ENCODE results near the gene ZNF672.
"Not testable (repeated sequence)": the region's sequence is repeated elsewhere in the genome, so short reads cannot be mapped to it uniquely, and the experiment has no call there.

Gene ZNF672

DNA sequence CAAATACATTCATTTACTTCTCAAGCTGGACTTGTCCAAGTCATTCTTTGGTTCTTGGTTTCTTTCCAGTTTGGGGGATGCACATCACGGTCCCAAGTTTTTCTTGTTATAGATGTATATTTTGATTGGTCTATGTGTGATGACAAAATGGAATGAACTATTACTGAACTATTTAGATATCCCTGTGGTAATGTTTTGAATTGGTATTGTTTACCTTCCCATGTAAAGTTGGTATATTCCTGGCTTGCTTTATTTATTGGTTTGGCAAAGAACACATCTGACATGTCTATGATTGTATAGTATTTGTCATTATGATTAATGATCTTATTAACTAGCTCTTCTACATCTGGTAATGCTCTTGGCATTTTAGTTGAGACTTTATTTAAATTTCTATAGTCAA, 43.2 kb downstream of the ZNF672 start:
- POLR2A ChIA-PET, result no interaction called here
- CTCF ChIA-PET, result interaction anchor here (1.3 kb wide), 1 partner anchor 18 kb away, joined by 3 read pairs; no protein-coding TSS in a partner anchor
- TF ChIP-seq, protein P1, sequence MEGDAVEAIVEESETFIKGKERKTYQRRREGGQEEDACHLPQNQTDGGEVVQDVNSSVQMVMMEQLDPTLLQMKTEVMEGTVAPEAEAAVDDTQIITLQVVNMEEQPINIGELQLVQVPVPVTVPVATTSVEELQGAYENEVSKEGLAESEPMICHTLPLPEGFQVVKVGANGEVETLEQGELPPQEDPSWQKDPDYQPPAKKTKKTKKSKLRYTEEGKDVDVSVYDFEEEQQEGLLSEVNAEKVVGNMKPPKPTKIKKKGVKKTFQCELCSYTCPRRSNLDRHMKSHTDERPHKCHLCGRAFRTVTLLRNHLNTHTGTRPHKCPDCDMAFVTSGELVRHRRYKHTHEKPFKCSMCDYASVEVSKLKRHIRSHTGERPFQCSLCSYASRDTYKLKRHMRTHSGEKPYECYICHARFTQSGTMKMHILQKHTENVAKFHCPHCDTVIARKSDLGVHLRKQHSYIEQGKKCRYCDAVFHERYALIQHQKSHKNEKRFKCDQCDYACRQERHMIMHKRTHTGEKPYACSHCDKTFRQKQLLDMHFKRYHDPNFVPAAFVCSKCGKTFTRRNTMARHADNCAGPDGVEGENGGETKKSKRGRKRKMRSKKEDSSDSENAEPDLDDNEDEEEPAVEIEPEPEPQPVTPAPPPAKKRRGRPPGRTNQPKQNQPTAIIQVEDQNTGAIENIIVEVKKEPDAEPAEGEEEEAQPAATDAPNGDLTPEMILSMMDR (IDR thresholded peaks at IDR 0.05; ENCODE audit: control extremely low read depth, extremely low read depth, low read depth, missing control alignments), result no peak
- no peak for DNase-seq (ENCODE audit: extremely low spot score)

DNA sequence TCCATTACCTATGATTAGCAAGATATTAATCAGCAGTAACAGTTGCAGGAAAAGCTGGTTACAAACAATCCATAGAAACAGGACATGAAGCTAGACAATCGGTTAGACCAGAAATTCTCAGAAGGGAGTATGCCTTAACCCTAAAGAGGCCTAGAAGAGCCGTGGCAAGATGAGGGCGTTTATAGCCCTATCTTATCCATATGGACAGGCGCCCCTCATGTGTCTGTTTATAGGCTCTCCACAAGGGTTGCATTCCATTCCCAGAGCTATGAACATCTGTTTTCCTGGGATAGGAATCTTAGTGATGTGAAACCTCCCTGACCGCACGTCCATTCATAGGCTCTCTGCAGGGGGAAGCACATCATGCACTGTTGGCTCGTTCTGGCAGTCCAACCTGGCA, 44.4 kb downstream of the ZNF672 start:
- CTCF ChIA-PET, result not testable (repeated sequence)

DNA sequence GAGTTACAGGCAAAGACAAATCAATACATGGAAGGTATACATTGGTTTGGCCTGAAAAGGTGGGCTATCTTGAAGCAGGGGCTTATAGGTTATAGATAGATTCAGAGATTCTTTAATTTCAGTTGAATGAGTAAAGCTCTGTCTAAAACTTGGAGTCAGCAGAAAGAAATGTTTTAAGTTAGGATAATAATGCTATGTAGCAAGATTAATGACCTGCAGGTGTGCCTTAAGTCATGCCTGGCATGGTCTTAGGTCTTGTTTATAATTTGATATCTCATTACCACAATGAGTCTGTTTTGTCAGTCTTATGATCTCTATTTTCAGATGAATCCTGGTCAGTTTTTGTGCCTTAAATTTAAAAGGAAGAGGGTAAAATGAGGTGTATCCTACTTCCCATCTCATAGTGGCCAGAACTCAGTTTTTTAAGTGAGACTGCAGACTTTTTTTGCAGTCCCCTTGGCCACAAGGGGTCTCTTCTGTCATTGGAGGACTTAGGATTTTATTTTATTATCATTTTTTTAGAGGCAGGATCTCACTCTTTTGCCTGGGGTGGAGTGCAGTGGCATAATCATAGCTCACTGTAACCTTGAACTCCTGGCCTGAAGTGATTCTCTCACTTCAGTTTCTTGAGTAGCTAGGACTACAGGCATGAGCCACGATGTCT, 46.7 kb downstream of the ZNF672 start:
- ChIA-PET POLR2A (no interaction called here), CTCF (interaction anchor here (0.8 to 1.5 kb wide), 4 partner anchors 19 to 27 kb away, joined by 3 to 4 read pairs (median 3); partner anchors contain the start of gene PGBD2)
- TF ChIP-seq, protein P1 (IDR thresholded peaks at IDR 0.05; ENCODE audit: control extremely low read depth, extremely low read depth, low read depth, missing control alignments), result no peak
- DNase-seq (ENCODE audit: extremely low spot score), result no peak

More for the DNA sequence above, 44.4 kb downstream of the ZNF672 start:
- POLR2A ChIA-PET; DNase-seq (ENCODE audit: extremely low spot score): not testable (repeated sequence)

DNA sequence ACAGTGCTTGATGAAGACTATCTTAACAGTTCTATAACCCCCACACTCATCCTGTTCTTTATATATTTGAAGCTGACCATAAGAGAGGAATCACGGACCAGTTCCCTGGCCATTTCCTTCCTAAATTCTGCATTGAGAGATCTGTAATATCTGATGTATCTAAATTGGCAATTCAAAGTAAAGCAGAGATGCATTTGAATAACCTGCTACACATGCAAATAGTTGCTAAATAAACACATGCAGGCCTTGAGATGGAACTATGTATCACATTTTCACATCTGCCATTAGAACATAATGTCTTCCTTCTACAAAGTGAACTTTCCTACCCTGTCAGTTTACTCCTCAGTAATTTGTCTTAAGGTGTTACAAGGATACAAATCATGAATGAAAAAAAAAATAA, 47.6 kb downstream of the ZNF672 start:
- no peak for DNase-seq (ENCODE audit: extremely low spot score)
- TF ChIP-seq, protein P1 (IDR thresholded peaks at IDR 0.05; ENCODE audit: control extremely low read depth, extremely low read depth, low read depth, missing control alignments), result no peak
- ChIA-PET POLR2A (no interaction called here), CTCF (interaction anchor here (0.8 to 1.5 kb wide), 4 partner anchors 18 to 28 kb away, joined by 3 to 4 read pairs (median 3); partner anchors contain the start of gene PGBD2)

DNA sequence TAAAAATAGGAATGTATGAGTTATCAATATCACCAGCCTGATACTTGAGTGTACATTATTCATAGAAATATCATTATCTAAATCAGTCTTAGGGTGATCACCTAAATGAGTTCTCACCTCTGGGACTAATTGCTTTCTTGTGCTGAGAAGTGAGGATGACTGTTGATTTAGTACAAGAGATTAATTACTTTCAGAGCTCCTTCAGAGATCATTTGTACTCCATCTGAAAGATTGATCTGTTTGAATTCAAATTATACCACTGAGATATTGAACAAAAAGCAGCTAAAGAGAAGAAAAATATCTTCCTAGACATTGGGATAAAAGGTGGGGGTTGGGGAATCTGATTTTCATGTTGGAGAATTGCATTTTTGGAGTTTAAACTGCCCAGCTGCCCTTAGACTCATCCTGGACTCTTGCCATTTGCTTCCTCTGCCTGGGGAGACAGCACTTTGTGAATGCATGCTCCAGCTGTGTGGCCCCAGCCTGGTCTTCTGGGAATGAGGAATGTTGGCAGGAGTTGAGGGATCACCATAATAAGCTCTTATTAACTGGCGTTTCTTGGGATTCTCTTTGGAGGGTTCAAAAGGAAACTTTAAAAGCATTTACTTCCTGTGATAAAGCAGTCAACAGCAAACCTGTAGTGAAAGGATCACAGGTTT, 48.3 kb downstream of the ZNF672 start:
- CTCF ChIA-PET, result interaction anchor here (0.8 to 1.2 kb wide), 5 partner anchors 10 to 37 kb away, joined by 3 to 4 read pairs (median 3); no protein-coding TSS in a partner anchor
- POLR2A ChIA-PET, result no interaction called here
- DNase-seq (ENCODE audit: extremely low spot score), result no peak

DNA sequence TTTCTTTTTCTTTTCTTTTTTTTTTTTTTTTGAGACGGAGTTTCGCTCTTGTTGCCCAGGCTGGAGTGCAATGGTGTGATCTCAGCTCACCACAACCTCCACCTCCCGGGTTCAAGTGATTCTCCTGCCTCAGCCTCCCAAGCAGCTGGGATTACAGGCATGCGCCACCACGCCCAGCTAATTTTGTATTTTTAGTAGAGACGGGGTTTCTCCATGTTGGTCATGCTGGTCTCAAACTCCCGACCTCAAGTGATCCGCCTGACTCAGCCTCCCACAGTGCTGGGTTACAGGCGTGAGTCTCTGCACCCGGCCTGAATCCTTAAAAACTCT, 51.9 kb downstream of the ZNF672 start:
- POLR2A ChIA-PET, CTCF ChIA-PET: not testable (repeated sequence)

More for the DNA sequence above, 48.3 kb downstream of the ZNF672 start:
- TF ChIP-seq, protein P1 (IDR thresholded peaks at IDR 0.05; ENCODE audit: control extremely low read depth, extremely low read depth, low read depth, missing control alignments), result no peak

DNA sequence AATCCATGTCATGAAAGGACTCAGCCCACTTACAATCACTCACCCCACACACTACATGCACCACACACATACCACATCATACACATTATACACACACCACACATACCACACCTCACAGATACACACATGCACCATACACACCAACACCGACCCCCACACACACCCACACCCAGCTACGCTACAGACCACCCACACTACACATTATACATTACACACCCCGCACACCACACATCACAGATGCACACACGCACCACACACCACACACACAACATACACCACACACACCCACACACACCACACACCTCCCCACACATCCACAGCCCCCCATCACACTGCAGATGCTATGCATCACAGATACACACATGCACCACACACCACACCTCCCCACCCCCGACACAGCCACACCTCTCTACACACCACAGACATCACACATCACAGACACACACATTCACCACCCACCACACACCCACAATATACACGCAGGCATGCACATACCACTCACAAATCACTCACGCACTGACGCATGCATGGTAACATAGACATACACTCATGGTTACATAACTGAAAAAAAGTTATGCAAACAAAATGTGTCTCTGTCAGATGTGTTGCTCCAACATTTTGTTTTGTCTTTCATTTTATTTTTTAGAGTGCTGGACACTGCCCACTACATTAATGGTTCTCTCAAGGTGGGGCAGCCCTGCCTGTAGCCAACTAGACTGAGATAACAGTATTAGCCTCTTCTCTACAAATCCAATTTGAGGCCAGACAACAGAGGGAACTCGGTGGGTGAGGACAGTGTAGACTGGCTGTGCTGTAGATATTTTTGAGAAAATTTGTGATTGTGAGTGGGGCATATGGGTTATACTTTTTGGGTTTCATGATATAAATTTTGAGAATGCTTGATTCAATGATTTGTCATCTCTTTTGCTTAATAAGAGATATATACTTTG, 52.8 kb downstream of the ZNF672 start:
- TF ChIP-seq, protein P1 (IDR thresholded peaks at IDR 0.05; ENCODE audit: control extremely low read depth, extremely low read depth, low read depth, missing control alignments), result no peak
- ChIA-PET POLR2A (no interaction called here), CTCF (interaction anchor here (1.4 kb wide), 1 partner anchor 16 kb away, joined by 3 read pairs; no protein-coding TSS in a partner anchor)
- no peak for DNase-seq (ENCODE audit: extremely low spot score)

More for the DNA sequence above, 51.9 kb downstream of the ZNF672 start:
- not testable (repeated sequence) for DNase-seq (ENCODE audit: extremely low spot score)

Data from GM10248 (cell line).